Inferior parietal cortex (tissue), 1 donor: ENCODE results near the gene TYW1B.
"Not testable (repeated sequence)": the region's sequence is repeated elsewhere in the genome, so short reads cannot be mapped to it uniquely, and the experiment has no call there.

Experiments
- DNase-seq: peaks from one replicate; pipeline ENCODE4 v3.0.0-alpha.2; 2016; ENCODE audit errors: extremely low spot score

TYW1B gene, protein sequence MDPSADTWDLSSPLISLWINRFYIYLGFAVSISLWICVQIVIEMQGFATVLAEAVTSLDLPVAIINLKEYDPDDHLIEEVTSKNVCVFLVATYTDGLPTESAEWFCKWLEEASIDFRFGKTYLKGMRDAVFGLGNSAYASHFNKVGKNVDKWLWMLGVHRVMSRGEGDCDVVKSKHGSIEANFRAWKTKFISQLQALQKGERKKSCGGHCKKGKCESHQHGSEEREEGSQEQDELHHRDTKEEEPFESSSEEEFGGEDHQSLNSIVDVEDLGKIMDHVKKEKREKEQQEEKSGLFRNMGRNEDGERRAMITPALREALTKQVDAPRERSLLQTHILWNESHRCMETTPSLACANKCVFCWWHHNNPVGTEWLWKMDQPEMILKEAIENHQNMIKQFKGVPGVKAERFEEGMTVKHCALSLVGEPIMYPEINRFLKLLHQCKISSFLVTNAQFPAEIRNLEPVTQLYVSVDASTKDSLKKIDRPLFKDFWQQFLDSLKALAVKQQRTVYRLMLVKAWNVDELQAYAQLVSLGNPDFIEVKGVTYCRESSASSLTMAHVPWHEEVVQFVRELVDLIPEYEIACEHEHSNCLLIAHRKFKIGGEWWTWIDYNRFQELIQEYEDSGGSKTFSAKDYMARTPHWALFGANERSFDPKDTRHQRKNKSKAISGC

DNA sequence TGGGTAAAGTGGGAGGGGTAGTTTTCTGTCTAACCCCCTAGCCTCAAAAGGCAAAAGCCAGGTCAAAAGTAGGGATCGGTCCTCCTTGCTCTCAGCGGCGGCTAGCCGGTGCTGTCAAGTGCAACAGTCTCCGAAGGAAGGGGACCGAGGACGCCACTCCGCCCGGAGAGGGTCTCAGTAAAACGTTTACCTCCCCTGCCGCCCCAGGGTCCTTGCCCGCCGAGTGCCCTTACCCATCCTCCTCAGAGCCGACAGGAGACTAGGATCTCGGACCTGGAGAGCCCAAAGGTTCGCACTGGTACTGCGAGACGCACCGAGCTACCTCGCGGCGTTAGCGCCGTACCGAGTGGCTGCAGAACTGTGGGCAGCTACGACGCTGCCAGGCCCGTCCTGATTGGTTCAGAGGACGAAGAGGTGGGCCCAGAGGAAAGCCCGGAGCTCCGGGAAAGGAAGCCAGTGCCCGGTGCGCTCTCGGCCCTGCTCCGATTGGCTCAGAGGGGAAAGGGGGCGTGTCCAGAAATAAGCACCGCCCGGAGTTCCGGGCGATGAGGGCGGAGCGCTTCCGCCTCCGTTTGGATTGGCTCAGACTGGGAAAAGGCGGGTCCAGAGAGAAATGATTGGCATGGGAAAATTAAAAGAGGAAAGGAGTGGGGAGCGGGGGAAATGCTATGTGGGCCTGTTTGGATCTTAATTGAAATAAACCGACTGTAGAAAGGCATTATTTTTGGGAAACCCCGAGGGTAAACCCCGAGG, at the start of gene TYW1B:
TYW1B (minus strand) TSS at position 362 of the 753 bp plus-strand sequence; CDS start at position 237, 125 bp downstream.
- peak; percentile 98 for DNase-seq

DNA sequence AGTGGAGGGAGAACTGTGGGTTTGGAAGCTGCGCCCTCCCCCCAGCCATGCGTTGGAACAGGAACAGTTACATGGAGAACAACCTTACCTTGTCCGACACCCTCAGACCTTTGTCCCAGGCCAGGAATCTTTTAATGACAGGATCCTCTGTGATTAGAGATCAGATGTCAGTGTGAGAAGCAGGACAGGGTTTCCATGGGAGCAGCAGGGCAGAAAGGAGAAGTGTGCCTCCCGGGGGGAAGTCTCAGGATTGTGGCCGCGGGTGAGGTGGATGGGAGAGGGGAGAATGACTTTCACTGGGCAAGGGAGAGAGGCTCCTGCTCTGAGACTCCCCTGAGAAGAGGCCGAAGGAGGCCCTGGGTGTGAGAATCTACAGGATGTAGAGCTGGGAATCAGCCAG, 39.6 kb upstream of the TYW1B start:
- DNase-seq: not testable (repeated sequence)

DNA sequence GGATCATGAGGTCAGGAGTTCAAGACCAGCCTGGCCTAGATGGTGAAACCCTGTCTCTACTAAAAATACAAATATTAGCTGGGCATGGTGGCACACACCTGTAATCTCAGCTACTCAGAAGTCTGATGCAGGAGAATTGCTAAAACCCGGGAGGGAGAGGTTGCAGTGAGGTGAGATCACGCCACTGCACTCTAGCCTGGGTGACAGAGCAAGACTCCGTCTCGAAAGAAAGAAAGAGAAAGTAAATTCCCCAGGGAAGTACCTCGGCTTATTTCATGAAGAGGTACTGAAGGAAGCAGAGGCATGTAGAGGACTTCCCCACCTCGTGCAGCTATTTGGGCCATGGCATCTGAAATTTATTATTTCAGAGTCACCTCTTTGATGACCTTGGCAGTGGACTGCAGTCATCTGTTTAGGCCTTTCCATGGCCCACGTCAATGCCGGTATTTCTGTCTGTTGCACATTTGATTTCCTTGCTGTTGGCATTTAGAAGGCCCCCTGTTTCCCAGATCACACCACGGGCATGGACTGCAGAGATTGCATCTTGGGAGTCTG, 30.9 kb upstream of the TYW1B start:
- DNase-seq: not testable (repeated sequence)

DNA sequence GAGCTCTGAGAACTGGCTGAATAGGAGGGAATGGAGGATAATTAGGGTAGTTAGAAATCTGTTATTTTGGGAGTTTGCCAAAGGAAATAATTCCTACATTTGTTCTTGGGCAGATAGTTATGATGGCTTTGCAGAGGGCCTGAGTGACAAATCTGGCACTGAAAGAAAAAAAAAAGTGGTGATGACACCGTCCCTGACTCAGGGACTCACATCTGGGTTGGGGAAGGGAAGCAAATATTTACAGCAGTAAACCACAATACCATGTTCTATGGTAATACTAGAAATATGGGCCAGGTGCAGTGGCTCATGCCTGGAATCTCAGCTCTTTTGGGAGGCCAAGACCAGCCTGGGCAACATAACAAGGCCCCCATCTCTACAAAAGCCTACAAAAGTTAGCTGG, 29.9 kb upstream of the TYW1B start:
- not testable (repeated sequence) for DNase-seq

DNA sequence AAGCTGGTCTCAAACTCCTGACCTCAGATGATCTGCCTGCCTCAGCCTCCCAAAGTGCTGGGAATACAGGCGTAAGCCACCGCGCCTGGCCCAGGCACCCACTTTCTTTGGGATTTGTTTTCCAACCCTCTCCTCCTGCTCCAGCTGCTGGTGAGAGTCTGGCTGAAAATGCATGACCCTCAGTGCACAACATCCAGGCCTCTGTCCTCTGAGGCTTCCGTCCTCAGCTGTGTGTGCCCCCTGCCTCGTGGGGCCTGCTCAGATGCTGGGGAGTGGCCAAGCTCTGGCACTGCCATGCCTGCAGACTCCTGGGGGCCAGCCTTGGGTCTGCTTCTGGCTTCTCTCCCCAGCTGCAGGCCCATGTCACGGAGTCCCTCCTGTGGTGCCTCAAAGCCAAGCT, 27.3 kb upstream of the TYW1B start:
- not testable (repeated sequence) for DNase-seq

DNA sequence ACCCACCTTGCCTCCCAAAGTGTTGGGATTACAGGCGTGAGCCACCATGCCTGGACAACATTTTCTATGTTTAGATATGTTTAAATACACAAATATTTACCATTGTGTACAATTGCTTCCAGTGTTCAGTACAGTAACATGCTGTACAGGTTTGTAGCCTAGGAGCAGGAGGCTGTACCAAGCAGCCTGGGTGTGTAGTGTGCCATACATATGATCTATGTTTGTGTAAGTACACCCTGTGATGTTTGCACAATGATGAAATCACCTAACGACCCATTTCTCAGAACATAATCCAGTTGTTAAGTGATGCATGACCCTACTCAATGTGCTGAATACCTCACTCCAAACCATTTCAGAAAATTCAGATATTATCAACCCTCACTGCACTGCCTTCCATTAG, 24.9 kb upstream of the TYW1B start:
- DNase-seq: not testable (repeated sequence)

DNA sequence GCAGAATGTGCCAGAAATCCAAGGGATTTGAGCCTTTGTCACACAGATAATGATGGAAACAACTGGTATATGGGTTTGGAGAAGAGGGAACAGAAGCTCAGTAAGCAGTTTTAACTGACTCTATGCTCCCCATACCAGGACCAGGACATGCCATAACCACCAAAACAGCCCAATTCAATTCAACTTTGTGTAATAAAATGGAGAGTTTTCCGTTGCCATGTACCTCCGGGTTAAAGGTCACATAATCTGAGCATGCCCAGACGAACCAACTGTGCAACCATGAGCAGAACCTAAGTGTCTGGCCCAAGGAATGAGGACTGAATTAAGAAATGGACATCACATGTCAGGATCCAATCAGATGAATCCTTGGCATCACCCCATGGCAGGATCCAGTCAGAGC, 22.7 kb upstream of the TYW1B start:
- not testable (repeated sequence) for DNase-seq

DNA sequence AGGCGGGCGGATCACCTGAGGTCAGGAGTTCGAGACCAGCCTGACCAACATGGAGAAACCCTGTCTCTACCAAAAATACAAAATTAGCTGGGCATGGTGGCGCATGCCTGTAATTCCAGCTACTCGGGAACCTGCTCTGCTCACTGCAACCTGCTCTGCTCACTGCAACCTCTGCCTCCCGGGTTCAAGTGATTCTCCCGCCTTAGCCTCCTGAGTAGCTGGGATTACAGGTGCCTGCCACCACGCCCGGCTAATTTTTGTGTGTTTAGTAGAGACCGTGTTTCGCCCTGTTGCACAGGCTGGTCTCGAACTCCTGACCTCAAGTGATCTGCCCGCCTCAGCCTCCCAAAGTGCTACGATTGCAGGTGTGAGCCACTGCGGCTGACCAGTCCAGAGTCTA, 16.1 kb upstream of the TYW1B start:
- not testable (repeated sequence) for DNase-seq

DNA sequence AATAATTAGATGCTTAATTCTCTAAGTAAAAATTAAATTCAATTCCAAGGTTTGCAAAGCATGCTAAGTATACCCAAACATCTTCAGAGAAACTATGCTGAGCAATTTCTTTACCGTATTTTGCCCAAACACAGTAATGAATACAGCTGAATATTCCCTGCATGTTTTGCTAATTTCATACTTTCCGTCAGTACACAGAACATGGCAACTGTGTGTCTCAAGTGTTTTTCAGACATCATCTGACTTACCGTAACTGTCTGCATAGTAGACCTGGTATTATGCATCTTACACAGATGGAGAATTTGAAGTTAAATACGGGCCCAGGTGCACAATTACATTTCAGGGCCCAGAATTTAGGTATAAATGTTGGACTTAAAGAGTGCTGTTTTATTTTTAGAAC, 15.2 kb upstream of the TYW1B start:
- DNase-seq: not testable (repeated sequence)

DNA sequence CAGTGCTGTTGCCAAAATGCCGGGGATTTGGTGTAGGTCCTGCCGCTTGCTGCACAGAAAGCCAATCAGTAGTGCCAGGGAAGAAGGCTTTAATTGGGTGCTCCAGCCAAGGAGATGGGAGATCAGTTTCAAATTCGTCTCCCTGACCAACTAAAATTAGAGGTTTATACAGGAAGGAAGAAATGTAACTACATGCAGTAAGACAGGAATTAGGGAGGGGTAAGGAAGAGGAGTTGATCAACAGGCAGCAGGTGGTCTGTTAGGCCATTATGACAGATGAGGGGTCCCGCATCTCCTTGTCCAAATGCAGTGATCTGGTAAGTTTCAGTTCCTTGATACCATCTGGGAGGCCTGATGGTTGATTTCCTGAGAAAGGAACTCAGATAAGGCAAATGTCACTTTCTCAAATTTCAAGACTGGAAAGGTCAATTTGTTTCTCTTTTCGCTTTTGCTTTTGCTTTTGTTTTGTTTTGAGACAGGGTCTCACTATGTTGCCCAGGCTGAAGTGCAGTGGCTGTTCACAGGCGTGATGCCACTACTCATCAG, 13.0 kb upstream of the TYW1B start:
- DNase-seq: not testable (repeated sequence)

DNA sequence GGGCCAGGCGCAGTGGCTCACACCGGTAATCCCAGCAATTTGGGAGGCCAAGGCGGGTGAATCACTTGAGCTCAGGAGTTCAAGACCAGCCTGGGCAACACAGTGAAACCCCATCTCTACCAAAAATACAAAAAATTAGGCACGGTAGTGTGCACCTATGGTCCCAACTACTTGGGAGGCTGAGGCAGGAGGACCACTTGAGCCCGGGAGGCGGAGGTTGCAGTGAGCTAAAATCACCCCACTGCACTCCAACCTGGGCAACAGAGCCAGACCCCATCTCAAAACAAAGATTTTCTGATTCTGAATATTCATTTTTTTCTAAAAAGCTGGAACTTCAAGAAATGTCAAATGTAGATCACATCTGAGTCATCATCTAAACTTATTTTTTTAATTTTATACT, 10.3 kb upstream of the TYW1B start:
- DNase-seq: not testable (repeated sequence)

DNA sequence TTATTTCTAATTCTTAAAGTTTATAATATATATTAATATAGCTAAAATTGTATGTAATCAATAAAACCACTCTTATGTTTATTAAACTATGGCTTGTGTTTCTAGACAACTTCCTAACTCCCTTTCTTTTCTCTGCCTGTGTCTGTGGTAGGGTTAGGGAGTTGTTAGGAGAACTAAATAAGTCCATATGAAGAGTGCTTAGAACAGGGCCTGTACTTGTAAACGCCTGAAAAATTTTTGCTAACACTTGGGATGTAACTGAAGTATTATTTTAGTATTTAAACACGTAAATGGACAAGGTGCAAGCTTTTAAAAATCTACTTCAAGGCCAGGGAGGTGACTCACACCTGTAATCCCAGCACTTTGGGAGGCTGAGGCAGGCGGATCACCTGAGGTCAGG, 9.3 kb upstream of the TYW1B start:
- DNase-seq: not testable (repeated sequence)

DNA sequence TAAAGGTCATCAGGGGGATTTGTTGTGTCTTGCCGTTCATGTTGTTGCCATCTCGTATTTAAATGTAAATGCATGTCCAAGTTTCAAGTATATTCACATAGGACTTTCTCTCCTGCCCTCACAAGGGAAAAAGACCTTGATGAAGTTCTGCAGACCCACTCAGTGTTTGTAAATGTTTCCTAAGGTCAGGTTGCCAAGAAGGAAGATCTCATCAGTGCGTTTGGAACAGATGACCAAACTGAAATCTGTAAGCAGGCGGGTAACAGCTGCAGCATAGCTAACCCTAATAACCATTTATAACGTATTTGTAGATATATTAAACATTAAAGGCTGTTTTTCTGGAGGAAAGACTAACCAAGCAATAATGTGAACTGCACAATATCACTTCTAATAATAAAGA, 2.6 kb upstream of the TYW1B start:
- DNase-seq: not testable (repeated sequence)

DNA sequence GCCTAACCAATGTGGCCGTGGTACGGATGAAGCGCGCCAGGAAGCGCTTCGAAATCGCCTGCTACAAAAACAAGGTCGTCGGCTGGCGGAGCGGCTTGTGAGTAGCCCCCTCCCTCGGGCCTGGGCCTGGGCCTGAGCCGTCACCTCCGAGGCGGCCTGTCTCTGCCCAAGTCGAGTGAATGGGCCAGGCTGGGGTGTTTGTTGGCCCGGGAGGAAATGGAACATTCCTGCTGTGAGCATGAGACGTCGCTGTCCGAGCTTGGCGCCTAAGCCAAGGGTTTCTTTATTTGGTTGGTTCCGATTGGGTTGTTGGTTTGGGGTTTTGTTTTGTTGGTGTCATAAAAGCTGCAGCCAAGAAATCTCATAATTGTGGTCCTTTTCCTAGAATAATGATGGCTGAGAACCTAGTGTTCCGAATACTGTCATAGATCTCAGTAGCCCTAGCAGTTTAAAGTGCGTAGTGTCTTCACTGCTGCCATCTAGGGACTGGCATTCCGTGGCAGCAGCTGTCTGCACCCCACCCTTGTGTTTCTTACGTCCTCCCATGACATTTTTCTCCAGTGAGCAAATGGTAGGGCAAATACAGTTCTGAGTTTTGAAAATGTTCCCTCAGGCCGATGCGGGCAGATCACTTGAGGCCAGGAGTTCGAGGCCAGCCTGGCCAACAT, 1.8 kb upstream of the TYW1B start:
- DNase-seq: peak; percentile 69

DNA sequence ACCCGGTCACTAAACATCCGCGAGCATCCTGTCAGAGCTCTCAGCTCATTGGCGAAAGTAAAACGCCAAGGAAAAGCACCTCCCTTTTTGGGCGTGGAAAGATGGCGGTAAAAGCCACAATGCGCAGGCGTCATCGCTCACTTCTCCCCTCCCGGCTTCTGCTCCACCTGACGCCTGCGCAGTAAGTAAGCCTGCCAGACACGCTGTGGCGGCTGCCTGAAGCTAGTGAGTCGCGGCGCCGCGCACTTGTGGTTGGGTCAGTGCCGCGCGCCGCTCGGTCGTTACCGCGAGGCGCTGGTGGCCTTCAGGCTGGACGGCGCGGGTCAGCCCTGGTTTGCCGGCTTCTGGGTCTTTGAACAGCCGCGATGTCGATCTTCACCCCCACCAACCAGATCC, 1.3 kb upstream of the TYW1B start:
- DNase-seq: peak; percentile 99

DNA sequence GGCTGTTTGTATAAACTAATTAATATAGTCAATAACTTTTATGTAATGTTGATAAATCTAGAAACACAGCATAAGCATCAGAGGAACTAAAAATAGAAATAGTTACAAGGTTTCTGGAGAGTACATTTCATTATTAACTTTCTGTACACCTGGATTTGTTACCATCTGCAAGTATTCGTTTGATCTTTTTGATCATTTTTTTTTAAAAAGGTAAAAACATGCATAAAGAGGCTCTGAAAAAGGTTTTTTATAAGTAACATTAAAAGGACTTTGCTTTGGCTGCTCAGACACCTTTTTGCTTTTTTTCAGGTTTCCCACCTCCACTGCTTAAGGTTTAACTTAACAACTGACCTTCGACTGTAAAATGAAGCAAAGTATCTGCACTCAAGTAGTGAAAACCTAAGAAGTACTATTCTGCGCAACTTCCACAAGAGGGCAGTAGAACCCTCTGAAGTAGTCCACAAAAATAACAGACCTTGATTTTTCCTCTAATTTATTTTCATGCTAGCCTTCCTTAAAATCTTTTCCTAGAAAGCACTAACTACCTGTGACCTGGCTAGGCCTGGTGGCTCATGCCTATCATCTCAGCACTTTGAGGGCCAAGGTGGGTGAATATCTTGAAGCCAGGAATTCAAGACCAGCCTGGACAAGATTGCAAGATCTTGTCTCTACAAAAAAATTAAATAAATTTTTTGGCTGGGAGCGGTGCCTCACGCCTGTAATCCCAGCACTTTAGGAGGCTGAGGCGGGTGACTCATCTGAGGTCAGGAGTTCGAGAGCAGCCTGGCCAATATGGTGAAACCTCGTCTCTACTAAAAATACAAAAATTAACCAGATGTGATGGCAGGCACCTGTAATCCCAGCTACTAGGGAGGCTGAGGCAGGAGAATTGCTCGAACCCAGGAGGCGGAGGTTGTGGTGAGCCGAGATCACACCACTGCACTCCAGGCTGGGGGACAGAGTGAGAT, 4.0 kb downstream of the TYW1B start:
- DNase-seq: peak; percentile 13

DNA sequence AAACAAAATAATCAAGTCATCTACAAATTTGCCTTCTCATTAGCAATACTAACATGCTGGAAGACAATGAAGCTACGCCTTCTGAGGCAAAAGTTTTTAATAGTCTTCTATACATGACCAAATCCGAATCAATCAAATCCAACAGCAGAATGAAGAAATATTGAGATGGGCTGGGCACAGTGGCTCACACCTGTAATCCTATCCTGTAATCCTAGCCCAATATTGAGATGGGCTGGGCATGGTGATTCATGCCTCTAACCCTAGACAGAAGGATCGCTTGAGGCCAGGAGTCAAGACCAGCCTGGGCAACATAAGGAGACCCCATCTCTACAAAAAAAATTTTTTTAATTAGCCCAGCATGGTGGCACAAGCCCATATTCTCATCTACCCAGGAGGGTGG, 5.5 kb downstream of the TYW1B start:
- DNase-seq: not testable (repeated sequence)

DNA sequence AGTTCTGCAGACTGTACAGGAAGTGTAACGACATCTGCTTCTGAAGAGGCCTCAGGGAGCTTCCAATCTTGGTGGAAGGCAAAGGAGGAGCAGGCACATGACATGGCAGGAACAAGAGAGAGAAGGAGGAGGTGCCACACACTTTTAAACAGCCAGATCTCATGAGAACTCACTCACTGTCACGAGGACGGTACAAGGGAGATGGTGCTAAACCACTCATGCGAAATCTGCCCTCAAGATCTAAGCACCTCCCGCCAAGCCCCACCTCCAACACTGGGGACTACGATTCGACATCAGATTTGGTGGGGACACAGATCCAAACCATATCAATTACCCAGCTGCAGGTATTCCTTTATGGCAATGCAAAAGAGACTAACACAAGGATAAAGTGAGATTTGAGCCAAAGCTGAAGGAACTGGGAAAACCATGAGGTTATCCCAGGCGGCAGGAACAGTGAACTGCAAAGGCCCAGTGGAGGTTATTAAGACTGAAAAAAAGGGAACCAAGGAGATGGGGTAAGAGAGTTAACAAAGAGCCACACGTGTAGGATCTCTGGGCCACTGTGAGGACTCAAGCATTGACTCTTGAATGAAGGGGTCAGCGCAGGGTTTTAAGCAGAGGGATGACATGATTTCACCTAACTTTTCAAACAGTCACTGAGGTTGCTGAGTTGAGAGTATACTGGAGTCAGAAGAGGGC, 9.2 kb downstream of the TYW1B start:
- DNase-seq: not testable (repeated sequence)

DNA sequence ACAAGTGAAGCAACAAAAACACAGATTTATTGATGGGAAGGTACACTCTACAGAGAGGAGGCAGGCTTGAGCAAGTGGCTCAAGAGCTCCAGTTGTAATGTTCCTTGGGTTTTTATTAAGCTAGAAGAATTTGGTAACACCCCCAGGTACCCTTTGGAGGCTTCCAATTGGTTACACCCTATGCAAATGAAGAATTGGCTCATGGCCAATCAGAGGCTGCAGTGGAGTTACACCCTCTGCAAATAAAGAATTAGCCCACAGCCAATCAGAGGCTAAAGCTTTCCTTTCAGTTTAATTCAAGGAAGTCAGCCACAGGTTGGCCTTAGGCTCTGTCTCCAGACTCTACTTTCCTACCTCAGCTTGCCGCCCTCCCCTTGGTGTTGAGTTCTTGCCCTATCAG, 10.3 kb downstream of the TYW1B start:
- DNase-seq: not testable (repeated sequence)
